HG03558 (cell line): ENCODE measurements around the gene MED15.
"Not testable (repeated sequence)": the region's sequence is repeated elsewhere in the genome, so short reads cannot be mapped to it uniquely, and the experiment has no call there.

Experiments
- ATAC-seq: cut with Tn5 transposase; IDR thresholded peaks from one replicate; pipeline ENCODE4 v1.9.1; 2021; ENCODE audit warnings: moderate number of reproducible peaks; ENCODE audit not compliant: unreplicated experiment; ENCODE audit errors: extremely low read depth

The MED15 gene

DNA sequence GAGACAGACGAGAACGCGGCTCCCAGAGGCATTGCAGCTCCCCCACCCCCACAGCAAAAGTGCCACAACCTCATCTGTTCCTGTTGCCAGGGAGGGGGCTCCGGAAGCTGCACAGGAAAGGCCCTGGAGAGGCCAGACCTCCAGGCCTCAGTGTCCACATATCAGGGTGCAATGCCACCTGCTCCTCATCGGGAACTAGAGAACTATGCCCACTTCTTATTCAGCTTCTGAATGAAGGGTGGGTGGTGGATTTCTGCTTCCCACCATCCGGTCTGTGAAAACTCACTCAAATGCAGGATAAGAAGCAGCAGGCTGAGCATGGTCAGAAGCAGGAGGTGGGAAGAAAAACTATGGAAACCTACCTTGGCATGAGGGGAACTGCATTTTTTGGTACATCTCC is 105.9 kb downstream of the MED15 start:
- ATAC-seq, result no peak

DNA sequence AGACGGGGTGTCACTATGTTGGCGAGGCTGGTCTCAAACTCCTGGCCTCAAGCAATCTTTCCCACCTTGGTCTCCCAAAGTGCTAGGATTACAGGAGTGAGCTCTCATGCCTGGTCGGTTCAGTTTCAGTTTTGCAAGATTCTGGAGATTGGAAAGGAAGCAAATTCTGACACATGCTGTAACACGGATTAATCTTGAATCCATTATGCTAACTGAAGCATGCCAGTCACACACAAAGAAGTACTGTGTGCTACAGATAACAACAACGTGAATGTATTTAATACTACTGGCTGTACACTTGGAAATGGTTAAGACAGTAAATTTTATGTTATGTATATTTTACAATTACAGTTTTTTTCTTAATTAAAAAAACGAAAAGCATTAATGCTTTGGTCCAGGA is 107.6 kb downstream of the MED15 start:
- no peak for ATAC-seq

DNA sequence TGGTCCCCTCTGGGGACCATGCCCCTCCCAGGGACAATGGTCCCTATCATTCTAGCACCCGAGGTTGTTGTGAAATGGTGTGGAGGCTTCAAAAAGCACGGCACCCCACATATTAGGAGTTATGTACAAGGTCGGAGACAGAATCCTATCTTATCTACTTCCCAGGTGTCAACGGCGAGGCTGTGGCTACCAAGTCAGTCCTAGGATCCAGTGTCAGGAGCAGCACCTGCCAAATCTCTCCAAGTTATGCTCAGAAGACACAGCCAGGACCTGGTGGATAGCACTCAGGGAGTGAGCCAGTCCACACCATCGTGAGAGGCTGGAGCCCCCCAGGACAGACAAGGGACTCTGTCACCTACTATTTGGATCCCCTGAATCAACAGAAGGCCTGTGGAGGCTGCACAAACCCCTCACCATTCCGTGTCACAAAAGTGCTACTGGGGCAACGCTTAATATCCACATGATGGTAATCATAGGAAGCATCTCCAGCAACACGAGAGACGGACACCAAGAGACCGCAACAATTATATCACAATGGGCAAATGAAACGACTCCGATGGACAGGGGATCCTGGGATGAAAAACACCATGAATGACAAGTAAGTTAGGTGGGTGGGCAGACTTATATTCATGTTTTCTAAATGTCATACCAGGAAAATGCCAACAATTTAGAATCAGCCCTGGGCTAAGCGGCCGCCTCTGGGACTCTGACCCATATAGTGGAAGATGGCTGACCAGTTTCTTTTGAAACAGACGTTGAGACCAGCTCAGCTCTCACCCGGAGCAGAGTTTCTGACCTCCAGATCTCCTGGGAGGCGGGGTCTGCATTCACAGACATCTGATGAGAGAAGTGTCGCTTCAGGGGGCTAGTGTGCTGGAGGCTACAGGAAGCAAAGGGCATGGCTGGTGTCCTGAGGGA is 108.4 kb downstream of the MED15 start:
- ATAC-seq, result no peak

DNA sequence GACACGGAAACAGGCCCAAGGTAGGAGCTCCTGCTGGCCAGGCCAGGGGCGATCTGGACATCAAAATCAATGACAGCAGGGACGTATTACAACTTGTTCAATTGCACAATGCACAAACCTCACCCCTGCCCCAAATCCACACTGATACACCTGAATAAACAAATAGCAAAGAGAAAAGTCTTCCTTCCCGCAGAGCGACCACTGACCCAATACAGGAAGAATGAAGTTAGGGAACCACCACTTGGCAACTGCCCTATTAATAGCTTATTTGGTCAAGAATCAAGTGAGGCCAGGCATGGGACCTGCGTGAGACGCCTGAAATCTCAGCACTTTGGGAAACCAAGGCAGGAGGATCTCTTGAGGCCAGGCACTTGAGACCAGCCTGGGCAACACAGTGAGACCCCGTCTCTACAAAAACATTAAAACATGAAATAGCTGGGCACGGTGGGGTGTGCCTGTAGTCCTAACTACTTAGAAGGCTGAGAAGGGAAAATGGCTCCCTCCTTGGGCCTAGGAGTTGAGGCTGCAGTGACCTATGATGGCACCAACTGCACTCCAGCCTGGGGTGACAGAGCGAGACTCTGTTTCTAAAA is 109.1 kb downstream of the MED15 start:
- ATAC-seq, result no peak

DNA sequence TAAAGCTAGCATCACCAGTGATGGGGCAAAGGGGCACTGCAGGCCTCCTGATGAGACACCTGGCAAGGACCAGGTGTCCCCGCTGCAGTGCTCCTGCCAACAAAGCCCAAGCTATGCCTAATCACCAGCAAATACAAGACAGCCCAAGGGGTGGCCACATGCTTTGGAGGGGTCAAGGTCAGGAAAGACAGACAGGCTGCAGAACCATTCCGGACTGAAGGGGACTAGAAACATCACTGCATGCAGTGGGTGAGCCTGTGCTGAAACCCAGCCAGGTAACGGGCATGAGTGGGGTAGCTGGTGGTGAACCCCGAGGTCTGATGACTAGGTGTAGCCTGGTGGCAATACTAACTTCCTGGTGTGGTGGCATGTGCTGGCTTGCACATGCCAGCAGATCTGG is 111.1 kb downstream of the MED15 start:
- ATAC-seq, result no peak

DNA sequence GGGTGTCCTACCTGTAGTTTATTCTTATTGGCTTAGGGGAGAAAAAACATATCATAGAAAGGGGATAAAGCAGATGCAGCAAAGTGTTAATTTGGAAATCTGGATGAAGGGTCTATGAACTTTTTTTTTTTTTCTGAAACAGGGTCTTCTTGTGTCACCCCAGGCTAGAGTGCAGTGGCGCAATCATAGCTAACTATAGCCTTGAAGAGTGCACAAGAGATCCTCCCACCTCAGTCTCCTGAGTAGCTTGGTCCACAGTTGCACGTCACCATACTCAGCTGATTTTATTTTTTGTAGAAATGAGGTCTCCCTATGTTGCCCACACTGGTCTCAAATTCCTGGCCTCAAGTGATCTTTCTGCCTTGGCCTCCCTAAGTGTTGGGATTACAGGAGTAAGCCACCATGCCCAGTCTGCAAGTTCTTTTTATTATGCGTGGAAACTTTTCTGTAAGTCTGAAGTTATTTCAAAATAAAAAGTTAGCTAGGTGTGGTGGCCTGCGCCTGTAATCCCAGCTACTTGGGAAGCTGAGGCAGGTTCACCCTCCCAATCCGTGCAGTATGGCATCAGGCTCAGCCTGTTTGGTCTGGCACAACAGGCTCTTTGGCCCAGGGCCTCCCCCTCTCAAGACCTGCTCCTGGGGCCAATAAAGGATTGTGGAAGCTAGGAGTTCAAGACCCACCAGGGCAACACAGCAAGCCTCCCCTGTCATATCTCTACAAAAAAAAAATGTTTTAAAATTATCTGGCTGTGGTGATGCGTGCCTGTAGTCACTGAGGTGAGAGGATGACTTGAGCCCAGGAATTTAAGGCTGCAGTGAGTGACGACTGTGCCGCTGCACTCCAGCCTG is 111.9 kb downstream of the MED15 start:
- no peak for ATAC-seq

DNA sequence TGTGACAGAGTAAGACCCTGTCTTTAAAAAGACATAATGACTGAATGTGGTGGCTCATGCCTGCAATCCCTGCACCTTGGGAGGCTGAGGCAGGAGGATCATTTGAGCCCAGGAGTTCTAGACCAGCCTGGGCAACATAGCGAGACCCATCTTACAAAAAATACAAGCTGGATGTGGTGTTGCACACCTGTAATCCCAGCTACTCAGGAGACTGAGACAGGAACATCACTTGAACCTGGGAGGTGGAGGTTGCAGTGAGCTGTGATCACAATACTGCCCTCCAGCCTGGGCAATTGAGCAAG is 112.4 kb downstream of the MED15 start:
- ATAC-seq, result not testable (repeated sequence)

DNA sequence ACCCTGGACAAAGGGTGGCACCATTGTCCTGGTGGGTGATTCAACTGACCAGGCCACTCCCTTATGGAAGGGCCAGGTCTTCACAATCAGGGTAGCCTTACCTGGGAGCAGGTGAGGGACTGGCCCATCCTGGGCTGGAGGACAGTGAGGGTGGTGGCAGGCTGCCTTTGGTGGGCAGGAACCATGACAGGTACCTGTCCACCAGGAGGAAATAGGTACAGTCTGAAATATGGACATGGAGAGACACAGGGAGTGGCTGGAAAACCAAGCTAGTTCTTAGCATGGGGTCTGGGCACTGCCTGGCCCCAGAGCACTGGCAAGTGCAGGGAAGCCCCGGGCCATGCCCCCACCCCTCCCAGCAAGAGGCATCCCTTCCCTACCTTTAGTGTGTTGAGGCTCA is 113.8 kb downstream of the MED15 start:
- ATAC-seq, result no peak

DNA sequence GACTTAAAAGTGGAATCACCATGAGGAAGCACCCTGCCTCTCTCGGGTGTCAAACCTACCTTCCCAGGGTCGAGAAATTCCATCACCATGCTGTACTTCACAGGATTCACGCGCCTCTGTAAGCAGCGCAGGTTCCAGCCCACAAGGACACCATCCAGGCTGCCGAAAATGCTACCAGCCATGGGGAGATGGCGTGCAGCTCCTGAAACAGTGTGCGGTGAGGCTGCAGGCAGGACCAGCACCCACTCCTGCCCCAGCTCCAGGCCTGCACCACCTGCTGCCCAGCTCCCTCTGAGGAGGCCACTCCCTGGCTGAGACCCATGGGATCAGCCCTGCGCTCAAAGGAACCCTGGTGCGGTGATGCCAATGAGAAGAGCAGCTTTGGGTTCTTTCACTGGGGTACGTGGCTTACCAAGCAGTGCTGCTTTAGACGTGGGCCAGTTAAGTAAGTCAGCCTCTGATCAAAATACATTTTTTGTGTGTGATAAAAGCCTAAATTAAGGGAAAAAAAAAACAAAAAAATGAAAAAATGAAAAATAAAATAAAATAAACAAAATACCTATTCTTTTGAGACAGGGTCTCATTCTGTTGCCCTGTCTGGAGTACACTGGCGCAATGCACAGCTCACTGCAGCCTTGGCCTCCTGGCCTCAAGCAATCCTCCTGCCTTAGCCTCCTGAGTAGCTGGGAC is 115.4 kb downstream of the MED15 start:
- ATAC-seq, result no peak

DNA sequence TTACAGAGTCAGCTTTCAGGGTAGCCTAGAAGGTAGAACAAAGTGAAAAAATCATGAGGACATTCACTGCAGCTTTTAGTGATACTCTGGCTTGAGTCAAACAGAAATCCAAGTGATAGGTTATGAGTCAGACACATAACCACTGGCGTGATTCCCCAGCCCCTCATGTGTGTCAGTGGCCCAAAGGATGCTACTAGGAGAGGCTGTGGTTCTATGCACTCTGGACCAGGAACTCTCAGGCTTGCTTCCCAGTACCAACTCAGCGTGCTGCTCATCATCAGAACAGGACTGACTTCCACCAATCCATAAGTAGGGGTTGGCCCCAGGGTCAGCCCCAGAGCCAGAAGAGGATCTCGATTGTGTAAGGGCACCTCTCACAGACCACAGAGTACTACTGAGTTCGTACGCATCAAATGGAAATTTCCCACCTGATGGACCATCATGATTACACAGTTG is 116.8 kb downstream of the MED15 start:
- no peak for ATAC-seq

DNA sequence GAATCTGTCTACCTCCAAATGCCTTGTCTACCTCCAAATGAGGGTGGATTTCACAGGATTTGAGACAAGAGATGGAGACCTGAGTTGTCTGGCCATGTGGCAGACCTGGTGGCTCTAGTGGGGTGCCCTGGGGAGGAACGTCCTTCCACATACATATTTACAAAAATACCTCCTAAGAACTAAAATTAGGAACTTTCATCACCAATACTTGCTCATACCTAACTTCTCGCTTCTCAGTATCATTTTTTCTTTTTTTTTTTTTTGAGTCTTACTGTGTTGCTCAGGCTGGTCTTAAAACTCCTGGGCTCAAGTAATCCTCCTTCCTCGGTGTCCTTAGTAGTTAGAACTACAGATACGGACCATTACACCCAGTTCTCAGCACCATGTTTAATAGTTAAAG is 117.9 kb downstream of the MED15 start:
- no peak for ATAC-seq

DNA sequence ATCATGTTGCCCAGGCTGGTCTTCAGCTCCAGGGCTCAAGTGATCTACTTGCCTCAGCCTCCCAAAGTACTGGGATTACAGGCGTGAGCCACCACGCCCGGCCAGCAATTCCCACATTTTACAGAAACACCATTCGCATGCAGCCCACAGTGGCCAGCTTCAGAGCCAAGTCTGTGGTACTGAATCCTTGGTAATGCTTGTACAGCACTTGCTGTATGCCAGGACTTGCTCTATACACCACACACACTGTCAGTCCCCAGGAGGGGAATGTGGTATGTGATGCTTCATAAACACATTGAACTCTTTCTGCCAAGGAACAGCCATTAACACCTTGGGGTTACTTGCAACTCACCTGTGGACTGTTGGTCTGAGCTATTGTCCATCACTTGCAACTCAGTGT is 119.4 kb downstream of the MED15 start:
- ATAC-seq, result no peak

DNA sequence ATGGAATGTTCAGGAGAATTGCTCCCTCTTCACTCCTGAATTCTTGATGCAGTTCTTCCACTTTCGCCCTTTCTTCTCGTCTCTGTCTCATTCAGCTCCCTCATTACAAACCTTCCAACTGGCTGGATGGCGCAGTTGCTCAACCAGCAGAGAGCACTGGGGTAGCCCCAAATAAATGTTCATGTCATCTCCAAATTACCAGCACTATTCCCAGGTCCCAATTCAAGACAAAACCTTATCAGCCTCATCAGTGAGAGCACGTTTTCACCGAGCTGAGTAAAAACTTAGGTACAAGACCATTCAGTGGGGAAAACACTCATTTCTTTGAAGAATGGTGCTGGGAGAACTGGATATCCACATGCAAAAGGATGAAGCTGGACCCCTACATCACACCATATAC is 120.0 kb downstream of the MED15 start:
- ATAC-seq, result no peak

DNA sequence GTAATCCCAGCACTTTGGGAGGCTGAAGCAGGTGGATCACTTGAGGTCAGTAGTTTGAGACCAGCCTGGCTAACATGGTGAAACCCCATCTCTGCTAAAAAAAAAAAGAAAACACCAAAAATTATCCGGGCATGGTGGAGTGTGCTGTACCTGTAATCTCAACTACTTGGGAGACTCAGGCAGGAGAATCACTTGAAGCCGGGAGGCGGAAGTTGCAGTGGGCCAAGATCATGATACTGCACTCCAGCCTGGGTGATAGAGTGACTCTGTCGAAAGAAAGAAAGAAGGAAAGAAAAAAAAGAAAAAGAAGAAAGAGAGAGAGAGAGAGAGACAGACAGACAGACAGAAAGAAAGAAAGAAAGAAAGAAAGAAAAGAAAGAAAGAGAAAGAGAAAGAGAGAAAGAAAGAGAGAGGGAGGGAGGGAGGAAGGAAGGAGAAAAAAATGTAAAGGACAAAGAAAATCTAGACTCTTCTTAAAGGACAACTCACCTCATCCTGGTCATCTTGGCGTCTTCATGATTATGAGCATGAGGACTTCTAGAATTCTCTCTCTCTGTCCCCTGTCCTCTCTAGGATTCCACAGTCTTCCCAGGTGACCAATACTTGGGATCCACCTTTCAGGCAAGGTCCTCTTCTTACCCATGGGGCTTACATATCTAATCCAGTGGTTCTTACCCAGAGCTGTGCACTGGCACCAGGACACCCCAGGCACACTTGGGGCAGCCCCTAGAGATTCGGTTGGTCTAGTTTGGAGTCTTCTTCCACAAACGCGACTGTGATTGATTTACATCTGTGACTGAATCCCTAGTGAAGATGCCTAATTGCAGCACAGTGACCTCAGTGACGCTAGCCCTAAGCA is 120.9 kb downstream of the MED15 start:
- no peak for ATAC-seq

DNA sequence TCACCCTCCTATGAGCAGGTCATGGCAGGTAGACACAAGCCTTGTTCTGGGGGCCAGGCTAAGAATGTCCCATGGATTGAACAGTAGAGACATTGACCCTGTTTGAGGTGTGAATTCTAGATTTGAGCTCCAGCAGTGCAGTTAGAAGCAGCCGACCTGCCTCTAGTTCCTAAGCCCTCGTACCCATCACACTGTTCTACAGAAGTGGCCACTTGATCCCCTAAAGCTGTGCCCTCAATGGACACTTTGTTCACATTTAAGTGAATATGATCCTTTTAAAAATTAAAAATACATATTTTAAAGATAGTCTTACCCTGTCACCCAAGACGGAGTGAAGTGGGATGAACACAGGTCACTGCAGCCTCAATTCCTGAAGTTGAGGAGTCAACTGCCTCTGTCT is 122.0 kb downstream of the MED15 start:
- no peak for ATAC-seq

DNA sequence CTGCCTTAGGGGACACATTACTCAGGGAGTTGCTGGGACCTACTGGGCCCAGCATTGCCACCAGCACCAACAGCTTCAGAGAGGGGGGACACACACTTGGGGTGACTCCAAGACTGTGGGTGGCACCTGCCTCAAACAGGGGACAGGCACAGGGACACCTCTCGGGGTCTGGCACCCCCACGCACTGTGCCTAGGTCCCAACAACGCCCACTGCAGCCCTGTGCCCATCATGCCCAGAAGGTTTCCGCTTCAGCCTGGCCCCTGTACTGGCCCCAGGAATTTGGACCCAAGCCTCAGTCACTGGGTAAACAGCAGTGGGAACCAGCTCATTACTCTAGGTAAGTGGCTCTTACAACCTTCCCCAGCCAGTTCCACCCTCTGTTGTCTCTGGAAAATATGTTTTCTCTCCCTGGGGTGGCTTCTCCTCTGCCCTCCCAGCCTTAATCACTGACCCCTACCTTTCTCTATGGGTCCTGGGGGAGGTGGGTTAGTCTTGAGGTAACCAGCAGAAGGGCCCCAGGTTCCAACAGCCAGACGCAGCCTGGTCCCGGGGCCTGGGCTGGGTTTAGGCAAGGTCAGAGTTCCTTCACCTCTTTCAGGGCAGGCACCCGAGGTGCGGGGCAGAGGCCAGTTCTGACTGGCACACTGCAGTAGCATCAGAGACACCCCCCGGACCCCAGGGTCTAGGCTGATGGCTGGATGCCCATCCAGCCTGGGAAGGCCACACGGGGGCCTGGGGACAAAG is 123.6 kb downstream of the MED15 start:
- ATAC-seq, result no peak

DNA sequence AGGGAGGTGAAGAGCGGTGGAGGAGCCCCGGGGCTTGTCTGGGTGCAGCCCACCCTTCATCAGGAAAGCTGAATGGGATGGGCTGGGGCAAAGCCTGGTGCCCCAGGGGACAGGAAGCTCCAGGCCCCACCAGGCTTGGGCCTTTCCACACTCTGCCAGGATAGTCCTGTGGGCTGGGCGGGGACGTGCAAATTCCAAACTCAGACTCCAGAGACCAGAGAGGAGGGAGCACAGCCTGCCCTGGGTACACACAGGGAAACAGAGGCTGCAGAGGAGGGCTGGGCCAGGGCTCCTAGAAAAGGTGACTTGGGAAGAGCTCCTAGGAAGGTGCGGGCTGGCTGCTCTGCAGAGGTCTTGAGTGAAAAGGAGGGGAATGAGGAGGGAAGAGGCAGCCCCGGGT is 124.7 kb downstream of the MED15 start:
- ATAC-seq, result no peak

DNA sequence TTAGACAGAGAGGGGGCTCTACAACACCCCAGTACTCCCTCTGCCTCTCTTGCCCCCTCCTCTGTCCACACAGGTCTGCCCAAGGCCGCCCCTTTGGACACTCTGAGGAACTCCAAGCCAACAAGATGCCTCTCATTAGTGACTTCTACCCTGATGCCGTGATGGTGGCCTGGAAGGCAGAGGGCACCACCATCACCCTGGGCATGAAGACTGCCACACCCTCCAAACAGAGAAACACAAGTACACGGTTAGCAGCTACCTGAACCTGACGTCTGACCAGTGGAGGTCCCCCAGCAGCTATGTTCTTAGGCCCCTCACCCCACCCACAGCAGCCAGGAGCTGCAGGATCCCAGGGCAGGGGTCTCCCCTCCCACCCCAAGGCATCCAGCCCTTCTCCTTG is 125.1 kb downstream of the MED15 start:
- no peak for ATAC-seq
